IPS-15b (cell line): Measurements from ENCODE around the gene NCK2.

Experiments
- H3K27me3 ChIP-seq: one replicate; pipeline ENCODE4 v1.6.1; 2013; ENCODE audit warnings: low read length; ENCODE audit not compliant: control insufficient read depth, insufficient read depth
- H3K36me3 ChIP-seq: one replicate; pipeline ENCODE4 v1.6.1; 2013; ENCODE audit warnings: low read length; ENCODE audit not compliant: control insufficient read depth, insufficient read depth
- H3K4me1 ChIP-seq: one replicate; pipeline ENCODE4 v1.6.1; 2013; ENCODE audit warnings: mild to moderate bottlenecking, low read length; ENCODE audit not compliant: control insufficient read depth, insufficient read depth
- H3K4me3 ChIP-seq: one replicate; pipeline ENCODE4 v1.5.1; 2013; ENCODE audit warnings: low read depth, low read length
- H3K9ac ChIP-seq: one replicate; pipeline ENCODE4 v1.6.1; 2013; ENCODE audit warnings: low read depth, mild to moderate bottlenecking, low read length
- H3K9me3 ChIP-seq: one replicate; pipeline ENCODE4 v1.6.1; 2013; ENCODE audit warnings: mild to moderate bottlenecking, low read length; ENCODE audit not compliant: control insufficient read depth, insufficient read depth

The NCK2 gene

DNA sequence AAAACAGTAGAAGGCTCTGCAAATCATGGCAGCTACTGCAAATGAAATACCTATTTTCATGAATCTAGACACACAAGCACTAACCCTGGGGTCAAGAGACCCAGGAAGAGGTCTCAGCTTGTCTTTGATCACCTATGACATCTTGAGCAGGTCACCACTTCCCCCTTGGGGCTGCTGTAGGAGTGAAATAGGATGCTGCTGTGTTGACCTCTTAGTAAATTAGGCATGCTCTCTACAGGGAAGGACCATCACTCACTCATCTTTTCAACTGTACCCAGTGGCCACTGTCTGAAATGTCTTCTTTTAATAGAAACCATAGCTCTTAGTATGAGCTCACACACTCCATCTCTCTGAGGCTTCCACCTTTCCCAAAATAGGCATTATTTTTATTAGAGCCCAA is 83.8 kb downstream of the NCK2 start:
- H3K9ac ChIP-seq: no peak overlapping the region
- no peaks in the 10 kb centered on the region for H3K27me3 ChIP-seq
- no peaks in the 10 kb centered on the region for H3K9me3 ChIP-seq
- no peaks in the 10 kb centered on the region for H3K36me3 ChIP-seq
- H3K4me3 ChIP-seq: no peak overlapping the region
- H3K4me1 ChIP-seq: no peaks in the 10 kb centered on the region

DNA sequence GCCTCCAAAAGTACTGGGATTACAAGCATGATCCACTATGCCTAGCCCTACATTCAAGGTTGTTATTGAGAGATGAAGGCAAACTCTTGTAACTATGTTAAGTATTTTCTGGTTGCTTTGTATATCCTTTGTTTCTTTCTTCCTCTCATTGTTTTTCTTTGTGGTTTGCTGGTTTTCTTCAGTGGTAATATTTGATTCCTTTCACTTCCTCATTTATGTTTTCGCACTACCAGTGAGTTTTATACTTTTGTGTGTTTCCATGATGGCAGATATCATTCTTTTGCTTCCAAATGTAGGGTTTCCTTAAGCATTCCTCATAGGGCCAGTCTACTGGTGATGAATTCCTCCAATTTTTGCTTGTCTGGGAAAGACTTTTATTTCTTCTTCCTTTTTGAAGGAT is 90.2 kb downstream of the NCK2 start:
- Histone ChIP-seq H3K9ac (no peak overlapping the region), H3K4me3 (no peak overlapping the region), H3K27me3 (no peaks in the 10 kb centered on the region), H3K36me3 (peaks cover 3% of the 10 kb centered on the region), H3K9me3 (no peaks in the 10 kb centered on the region), H3K4me1 (peaks cover 15% of the 10 kb centered on the region)

DNA sequence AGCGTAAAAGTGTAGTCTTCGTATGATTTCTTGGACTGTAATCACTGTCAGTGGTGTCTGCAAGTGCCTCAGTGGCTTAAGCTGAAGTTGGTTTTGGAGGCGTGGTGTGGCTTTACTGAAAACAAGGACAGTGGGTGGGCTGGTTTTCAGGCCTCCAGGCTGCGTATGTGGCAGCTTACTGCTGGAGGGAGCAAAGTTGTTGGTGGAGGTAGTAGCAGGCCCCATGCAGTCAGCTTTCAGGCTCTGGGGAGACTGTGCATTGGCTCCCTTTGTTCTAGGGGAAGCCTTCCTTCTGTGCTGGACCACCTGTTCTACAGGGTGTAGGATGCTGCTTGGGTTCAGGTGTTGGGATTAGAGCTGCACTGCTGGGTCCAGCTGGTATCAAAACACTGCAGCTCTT is 91.6 kb downstream of the NCK2 start:
- H3K36me3 ChIP-seq: peaks cover 3% of the 10 kb centered on the region
- no peaks in the 10 kb centered on the region for H3K27me3 ChIP-seq
- H3K9ac ChIP-seq: no peak overlapping the region
- no peaks in the 10 kb centered on the region for H3K9me3 ChIP-seq
- peaks cover 15% of the 10 kb centered on the region for H3K4me1 ChIP-seq
- no peak overlapping the region for H3K4me3 ChIP-seq

DNA sequence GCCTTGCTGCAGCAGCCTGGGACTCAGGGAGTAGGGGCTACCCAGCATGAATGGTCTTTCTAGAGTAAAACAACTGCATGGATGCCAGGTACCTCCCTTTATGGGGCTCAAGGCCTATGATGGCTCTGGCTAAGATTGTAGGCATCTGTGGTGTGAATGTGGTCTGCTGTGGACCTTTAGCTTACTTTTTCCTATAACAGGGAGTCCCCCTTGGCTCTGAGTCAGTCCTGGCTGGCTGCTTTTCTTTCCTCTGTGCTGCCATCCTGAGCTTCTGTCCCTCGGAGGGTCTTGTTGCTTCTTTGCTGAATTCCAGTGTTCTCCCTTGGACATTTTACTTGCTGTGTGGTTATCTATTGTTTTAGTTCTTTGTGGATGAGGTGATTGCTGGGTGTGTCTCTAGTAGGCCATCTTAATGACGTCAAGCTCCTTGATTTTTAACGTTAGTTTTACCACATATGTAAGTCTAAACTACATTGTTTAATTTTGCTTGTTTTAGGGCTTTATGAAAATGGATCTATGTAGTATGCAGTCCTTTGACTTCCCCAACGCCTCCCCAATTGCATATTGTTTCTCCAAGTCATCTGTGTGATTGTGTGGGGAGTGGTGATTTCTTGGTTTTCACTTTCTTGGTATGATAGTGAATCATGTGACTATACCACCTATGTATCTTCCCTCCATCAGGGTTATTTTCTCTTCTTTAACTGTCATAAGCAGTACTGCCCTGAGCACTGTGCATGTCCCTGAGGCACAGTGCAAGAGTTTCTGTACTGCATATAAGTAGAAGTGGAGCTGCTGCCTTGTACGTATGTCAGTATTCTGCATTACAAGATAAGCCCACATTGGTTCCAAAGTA is 92.4 kb downstream of the NCK2 start:
- no peak overlapping the region for H3K9ac ChIP-seq
- no peak overlapping the region for H3K4me3 ChIP-seq

DNA sequence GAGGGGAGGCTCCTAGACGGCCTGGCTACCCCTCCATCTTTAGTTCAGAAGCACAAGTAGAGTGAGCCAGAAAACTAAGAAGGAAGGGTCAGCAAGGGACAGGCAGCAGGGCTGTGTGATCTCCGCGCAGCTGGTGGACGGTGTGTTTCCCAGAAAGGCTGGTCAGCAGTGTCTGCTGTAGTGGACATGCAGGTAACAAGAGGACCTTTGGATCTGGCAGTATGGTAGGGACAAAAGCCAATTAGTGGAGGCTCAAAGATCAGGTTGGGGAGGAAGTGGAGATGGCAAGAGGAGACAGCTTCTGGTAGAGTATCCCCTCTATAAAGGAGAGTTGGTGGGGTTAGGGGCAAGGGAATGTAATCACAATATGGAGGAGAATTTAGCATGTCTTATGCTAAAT is 95.1 kb downstream of the NCK2 start:
- H3K27me3 ChIP-seq: no peaks in the 10 kb centered on the region
- peaks cover 15% of the 10 kb centered on the region for H3K4me1 ChIP-seq
- H3K36me3 ChIP-seq: peaks cover 3% of the 10 kb centered on the region
- H3K9me3 ChIP-seq: no peaks in the 10 kb centered on the region
- no peak overlapping the region for H3K9ac ChIP-seq
- no peak overlapping the region for H3K4me3 ChIP-seq

More for the DNA sequence above, 92.4 kb downstream of the NCK2 start:
- peaks cover 3% of the 10 kb centered on the region for H3K36me3 ChIP-seq
- no peaks in the 10 kb centered on the region for H3K27me3 ChIP-seq
- no peaks in the 10 kb centered on the region for H3K9me3 ChIP-seq
- H3K4me1 ChIP-seq: peaks cover 15% of the 10 kb centered on the region

DNA sequence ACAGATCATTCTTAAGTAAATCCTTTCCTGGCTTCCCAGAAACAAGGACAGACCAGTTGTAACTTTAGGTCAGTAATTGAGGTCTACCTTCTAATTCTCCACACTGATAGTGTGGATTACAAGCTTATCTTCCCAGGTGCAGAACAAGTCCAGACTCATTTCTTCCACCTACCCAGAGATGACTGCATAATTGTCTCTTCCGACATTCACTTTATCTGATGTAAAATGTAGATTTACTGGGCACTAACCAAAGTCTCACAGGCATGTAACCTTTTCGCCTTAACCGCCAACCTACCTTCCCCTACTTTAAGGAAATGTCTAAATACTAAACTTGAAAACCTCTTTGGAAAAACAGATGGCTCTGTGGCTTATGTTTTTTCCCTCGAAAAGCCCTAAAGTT is 96.2 kb downstream of the NCK2 start:
- Histone ChIP-seq H3K4me1 (peaks cover 14% of the 10 kb centered on the region), H3K36me3 (peaks cover 3% of the 10 kb centered on the region), H3K9ac (no peak overlapping the region), H3K9me3 (no peaks in the 10 kb centered on the region), H3K27me3 (no peaks in the 10 kb centered on the region), H3K4me3 (no peak overlapping the region)

DNA sequence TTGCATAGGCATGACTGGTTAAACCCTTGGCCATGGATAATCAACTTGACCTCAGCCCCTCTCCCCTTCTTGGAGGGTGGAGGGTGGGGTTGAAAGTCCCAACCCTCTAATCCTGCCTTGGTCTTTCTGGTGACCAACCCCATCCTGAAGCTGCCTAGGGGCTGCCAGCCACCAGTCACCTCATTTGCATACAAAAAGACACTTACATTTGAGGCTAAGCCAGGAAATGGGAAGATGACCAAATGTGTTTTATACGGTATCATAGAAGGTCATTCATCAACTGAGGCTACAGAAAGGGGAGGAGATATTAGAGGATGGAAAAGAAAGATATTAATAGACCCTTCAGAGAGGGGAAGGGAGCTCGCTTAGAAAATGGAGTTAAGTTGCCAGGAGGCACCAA is 96.8 kb downstream of the NCK2 start:
- Histone ChIP-seq H3K9ac (no peak overlapping the region), H3K4me3 (no peak overlapping the region), H3K9me3 (no peaks in the 10 kb centered on the region), H3K27me3 (no peaks in the 10 kb centered on the region), H3K4me1 (peaks cover 10% of the 10 kb centered on the region), H3K36me3 (no peaks in the 10 kb centered on the region)

DNA sequence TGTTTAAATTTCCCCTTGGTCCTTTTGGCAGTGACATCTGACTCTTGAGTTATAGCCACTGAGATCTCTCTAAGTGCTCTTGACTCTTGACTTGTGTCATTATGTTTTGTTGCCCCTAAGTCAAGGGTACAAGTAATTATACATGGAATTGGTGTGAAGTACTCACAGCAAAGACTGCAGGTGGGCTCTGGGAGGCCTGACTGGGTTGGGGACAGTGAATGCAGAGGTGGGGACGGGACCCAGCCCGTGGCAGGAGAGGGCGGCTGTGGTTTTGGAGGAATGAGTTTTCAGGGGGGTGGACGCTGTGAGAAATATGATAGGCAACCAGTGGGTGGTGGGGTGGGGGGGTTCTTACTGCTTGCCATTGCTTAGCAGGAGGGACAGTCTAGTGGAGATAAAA is 97.8 kb downstream of the NCK2 start:
- no peaks in the 10 kb centered on the region for H3K9me3 ChIP-seq
- no peaks in the 10 kb centered on the region for H3K36me3 ChIP-seq
- no peaks in the 10 kb centered on the region for H3K27me3 ChIP-seq
- peaks cover 10% of the 10 kb centered on the region for H3K4me1 ChIP-seq
- no peak overlapping the region for H3K9ac ChIP-seq
- H3K4me3 ChIP-seq: no peak overlapping the region

DNA sequence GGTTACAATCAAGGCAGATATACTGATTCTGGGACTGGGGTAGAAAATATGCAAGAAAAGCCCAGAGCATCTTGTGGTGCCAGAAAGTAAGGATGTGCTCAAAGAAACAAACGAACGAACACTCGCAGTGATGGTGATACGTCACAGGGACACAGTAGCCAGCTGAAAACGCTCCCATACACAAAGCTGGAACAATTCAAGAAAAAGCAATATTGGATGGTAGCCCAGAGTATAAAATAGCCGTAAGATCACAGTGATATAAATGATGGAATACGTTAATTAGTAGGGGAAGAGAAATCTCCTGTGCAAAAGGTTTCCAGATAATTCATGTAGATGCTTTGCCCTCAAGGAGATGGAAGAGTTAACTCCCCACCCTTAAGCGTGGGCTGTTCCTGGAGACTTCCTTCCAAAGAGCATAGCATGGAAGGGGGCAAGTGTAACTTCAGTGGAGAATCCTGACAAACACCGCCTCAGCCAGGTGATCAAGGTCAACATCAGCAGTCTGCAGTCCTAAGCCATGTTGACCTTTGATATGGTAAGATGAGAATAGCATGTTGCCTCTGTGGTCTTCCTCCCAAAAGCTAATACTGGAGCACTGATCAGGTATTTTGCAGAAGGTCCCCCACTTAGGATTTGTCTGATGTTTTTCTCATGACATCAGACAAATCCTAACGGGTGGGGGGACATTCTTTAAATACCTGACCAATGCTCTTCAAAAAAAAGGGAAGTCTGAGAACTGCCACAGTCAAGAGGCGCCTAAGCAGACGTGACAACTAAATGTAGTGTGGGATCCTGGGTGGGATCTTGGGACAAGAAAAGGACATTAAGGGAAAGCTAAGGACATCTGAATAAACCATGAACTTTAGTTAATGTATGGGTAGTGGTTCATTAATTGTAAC is 99.0 kb downstream of the NCK2 start:
- H3K36me3 ChIP-seq: no peaks in the 10 kb centered on the region
- peaks cover 6% of the 10 kb centered on the region for H3K4me1 ChIP-seq
- H3K27me3 ChIP-seq: no peaks in the 10 kb centered on the region
- H3K9me3 ChIP-seq: no peaks in the 10 kb centered on the region
- no peak overlapping the region for H3K9ac ChIP-seq
- no peak overlapping the region for H3K4me3 ChIP-seq

DNA sequence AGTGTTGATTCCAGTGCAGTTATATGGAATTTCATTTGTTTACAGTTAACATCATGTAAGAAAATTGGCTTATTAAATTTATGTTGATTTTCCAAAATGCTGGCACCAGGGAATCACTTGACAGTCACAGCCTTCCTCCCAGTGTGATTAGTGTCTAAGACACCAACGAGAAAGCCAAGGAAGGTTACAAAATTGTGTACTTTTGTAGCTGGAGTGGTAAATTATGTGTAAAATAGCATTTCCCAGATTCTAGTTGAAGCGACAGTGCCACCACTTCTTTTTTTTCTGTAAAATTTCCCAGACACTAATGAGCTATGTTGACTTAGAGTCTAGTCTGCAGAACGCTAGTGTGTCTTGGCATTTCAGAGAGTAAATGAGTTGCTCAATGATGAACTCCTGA is 101.3 kb downstream of the NCK2 start:
- H3K9ac ChIP-seq: no peak overlapping the region
- no peaks in the 10 kb centered on the region for H3K27me3 ChIP-seq
- H3K4me3 ChIP-seq: no peak overlapping the region
- H3K9me3 ChIP-seq: no peaks in the 10 kb centered on the region
- no peaks in the 10 kb centered on the region for H3K4me1 ChIP-seq
- H3K36me3 ChIP-seq: no peaks in the 10 kb centered on the region

DNA sequence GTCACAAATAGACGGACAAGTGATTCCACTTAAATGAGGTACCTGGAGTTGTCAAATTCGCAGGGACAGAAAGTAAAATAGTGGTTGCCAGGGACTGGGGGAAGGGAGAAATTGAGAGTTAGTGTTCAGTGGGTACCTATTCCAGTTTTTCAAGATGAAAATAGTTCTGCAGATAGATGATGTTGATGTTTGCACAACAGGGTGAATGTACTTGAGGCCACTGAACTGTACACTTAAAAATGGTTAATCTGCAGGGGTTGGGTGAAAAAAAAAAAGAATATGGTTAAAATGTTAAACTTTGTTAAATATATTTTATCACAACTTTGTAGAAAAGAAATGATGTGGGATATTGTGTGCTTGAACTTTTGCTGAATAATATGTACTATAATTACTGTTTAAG is 102.3 kb downstream of the NCK2 start:
- Histone ChIP-seq H3K27me3 (no peaks in the 10 kb centered on the region), H3K9ac (no peak overlapping the region), H3K9me3 (no peaks in the 10 kb centered on the region), H3K4me1 (no peaks in the 10 kb centered on the region), H3K4me3 (no peak overlapping the region), H3K36me3 (no peaks in the 10 kb centered on the region)

DNA sequence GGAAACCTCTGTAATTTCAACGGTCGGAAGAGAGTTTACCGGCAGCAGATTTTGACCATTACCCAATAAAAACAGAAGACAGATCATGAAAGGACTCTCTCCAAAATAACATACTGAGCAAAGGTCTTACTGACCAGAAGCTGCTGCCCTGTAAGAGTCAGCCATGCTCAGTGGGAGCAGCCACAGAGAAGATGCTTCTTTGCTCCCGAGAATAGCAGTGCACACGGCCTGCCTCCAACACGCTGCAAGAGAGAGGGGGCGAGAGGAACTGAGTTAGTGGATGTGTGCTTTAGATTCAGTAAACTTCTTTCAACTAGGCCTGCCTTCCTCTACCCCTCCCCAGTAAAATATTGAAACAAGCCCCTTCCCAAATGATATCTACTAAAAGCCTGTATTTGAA is 103.7 kb downstream of the NCK2 start:
- no peak overlapping the region for H3K4me3 ChIP-seq
- H3K4me1 ChIP-seq: no peaks in the 10 kb centered on the region
- no peaks in the 10 kb centered on the region for H3K27me3 ChIP-seq
- H3K9me3 ChIP-seq: no peaks in the 10 kb centered on the region
- no peak overlapping the region for H3K9ac ChIP-seq
- H3K36me3 ChIP-seq: no peaks in the 10 kb centered on the region
